SK-N-MC (cell line): ENCODE data around the gene ATXN10.

Experiments used
- DNase-seq: peaks from one replicate; pipeline ENCODE4 v3.0.0-alpha.2; 2011; ENCODE audit warnings: low read depth, low spot score
- H3K27ac ChIP-seq: fragments of 200-600 bp; sonication (generic); 2 replicates; pipeline ENCODE4 v1.5.1; 2016; ENCODE audit warnings: mixed run types
- H3K36me3 ChIP-seq: fragments of 200-600 bp; sonication (generic); 2 replicates; pipeline ENCODE4 v1.6.1; 2017; ENCODE audit warnings: antibody characterized with exemption, low read length, mixed read lengths; ENCODE audit not compliant: insufficient read depth
- H3K4me3 ChIP-seq: fragments of 200-600 bp; sonication (generic); 2 replicates; pipeline ENCODE4 v1.5.1; 2016
- H3K9ac ChIP-seq: fragments of 200-600 bp; sonication (generic); 2 replicates; pipeline ENCODE4 v1.8.0; 2017; ENCODE audit warnings: mixed run types, mixed read lengths; ENCODE audit not compliant: insufficient read length
- H3K9me3 ChIP-seq: fragments of 200-600 bp; sonication (generic); 2 replicates; pipeline ENCODE4 v1.6.1; 2017; ENCODE audit warnings: low read depth, mild to moderate bottlenecking, antibody characterized with exemption, low read length, moderate library complexity, mixed read lengths
- EZH2 ChIP-seq: fragments of 200-600 bp; sonication (generic); IDR thresholded peaks from one replicate; pipeline ENCODE4 v1.6.1; 2017; ENCODE audit warnings: antibody characterized with exemption
- FOXP2 ChIP-seq: optimal IDR thresholded peaks from 2 replicates; pipeline ENCODE3; 2011; ENCODE audit warnings: mild to moderate bottlenecking, moderate library complexity; ENCODE audit not compliant: insufficient read depth; ENCODE audit errors: extremely low read length, control extremely low read depth
- POLR2AphosphoS5 ChIP-seq: IDR thresholded peaks from 2 replicates; pipeline ENCODE4 v1.6.1; 2012; ENCODE audit warnings: mild to moderate bottlenecking, low read depth, low read length, borderline replicate concordance

Gene ATXN10

DNA sequence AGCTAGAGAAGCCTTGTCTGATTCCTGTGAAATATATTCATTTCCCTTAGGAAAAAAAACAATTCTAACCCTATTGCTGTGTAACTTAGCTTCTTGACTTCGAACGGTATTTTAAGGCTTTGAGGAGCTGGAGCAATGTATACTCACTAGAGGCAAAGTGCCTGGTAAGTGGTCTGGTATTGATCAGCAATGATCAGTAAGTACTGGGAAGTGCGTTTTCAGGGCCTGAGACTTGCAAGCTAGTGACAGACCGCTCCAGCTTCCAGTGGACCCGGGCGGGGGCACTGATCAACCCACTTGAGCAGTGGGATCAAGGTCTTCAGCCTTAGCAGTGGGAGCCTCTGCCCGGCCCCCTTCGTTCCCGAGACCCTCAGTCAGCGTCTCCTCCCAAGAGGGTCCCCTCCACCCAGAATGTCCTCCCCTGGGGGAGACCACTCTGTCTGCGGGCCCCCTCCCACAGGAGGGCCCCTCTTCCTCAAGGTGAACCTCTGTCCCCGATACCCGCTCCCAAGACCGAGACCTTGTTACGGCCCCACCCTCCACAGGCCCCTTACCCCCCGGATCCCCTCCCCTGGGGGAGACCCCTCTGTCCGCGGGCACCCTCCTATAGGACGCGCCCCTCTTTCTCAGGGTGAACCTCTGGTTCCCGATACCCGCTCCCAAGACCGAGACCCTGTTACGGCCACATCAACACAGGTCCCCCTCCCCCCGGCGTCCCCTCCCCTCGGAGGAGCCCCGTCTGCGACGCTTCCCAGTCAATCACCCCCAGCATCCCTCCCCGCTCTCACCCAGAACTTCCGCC lies 452 bp upstream of the ATXN10 start:
- peaks cover 10% of the 10 kb centered on the region; the same call in 1 of the 2 replicates for H3K36me3 ChIP-seq
- DNase-seq, result no peak
- peak overlapping the region; percentile 66 for H3K27ac ChIP-seq
- TF ChIP-seq FOXP2, result no peak
- no peak for TF ChIP-seq EZH2
- no peak for TF ChIP-seq POLR2AphosphoS5
- peak overlapping the region; percentile 44 for H3K9ac ChIP-seq
- no peaks in the 10 kb centered on the region for H3K9me3 ChIP-seq
- peak overlapping the region; percentile 90 for H3K4me3 ChIP-seq

DNA sequence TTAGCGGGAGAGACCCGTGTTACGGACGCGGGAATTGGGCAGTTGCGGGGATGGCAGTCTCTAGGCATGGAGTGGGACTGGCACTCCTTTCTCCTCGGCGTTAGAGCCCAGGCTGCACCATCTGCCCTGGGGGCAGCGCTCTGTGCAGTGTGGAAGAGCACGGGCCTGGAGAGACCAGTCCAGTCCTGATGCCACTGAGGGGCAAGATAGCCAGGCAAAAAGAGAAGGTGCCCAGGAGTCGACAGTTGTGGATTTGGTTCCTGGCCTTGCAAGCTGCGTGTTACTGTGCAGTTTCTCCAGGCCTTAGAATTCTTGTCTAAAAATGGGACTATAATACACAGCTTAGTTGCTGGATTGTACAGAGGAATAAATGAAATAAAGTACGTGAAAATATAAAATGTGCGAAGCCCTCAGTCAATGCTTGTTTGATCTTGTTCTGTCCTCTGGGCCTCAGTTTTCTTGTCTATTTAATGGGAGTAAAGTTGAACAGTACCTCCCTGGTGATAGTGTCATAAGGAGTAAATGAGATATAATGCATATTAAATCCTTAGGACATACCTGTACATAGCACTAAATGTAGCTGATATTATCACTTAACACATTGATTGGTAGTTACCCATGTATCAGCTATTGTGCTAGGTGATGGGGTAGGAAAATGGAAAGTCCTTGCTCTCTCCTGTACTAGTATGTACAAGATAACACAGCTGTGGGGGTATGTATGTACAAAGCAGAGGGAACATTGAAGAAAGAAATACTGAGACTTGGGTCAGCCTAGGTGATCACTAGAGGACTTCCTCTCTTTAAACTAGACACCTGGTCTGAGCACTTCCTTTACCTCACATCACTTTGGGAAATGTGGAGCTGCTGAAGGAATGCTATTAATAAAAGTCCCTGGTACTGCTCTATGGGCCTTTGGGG lies 1.2 kb downstream of the ATXN10 start:
- Histone ChIP-seq H3K27ac (peak overlapping the region; percentile 86), H3K4me3 (peak overlapping the region; percentile 90), H3K9me3 (no peaks in the 10 kb centered on the region), H3K36me3 (peaks cover 12% of the 10 kb centered on the region; the same call in 1 of the 2 replicates), H3K9ac (peak overlapping the region; percentile 95)
- TF ChIP-seq EZH2 (no peak), POLR2AphosphoS5 (no peak), FOXP2 (no peak)
- no peak for DNase-seq

DNA sequence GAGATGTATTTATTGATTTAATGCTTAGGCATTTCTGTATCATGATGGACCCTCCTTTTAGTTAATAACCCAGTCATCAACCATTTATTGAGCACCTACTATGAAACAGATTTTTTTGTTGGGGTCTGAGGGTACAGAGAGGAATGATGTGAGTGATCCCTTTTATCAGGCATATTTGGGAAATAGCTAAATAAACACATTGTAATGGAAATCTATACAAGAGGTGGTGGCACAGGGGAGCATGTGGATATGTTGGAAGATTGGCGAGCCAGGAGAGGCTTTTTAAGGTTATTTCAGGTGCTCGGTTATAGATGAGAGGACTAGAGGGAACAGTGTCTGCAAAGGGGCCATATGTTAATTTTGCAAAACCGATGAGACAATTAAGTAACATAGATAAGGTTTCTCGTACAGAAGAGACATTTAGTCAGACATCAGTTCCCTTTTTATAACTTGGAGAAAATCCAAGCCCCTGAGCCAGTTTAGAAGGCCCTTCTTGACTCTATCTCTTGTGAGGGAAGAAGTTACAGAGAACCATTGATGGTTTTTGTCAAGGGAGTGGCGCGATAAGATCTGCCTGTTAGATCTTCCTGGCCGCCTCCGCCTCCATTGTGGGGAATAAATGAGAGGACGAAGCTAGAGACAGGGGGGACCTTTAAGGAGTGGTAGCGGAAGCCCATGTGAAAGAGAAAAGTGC lies 2.0 kb downstream of the ATXN10 start:
- Histone ChIP-seq H3K36me3 (peaks cover 12% of the 10 kb centered on the region; the same call in 1 of the 2 replicates), H3K27ac (no peak overlapping the region), H3K4me3 (peak overlapping the region; percentile 90), H3K9me3 (no peaks in the 10 kb centered on the region), H3K9ac (peak overlapping the region; percentile 95)
- no peak for DNase-seq
- no peak for TF ChIP-seq EZH2
- no peak for TF ChIP-seq POLR2AphosphoS5
- no peak for TF ChIP-seq FOXP2

DNA sequence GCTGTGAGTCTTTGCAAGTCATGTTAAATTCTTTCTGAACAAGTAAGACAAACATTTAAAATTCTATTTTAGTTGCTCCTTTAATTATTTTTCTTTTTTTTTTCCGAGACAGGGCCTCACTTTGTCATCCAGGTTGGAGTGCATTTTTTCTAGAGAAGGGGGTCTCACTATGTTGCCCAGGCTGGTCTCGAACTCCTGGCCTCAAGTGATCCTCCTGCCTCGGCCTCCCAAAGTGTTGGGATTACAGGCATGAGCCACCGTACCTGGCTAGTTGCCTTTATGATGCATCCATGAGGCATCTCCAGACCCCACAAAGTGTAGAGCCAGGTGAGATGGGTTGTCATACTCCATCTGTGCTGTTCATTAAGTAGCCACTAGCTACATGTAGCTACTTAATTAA lies 4.4 kb downstream of the ATXN10 start:
- DNase-seq, result no peak
- Histone ChIP-seq H3K36me3 (peaks cover 12% of the 10 kb centered on the region; the same call in 1 of the 2 replicates), H3K27ac (no peak overlapping the region), H3K9me3 (no peaks in the 10 kb centered on the region), H3K4me3 (no peak overlapping the region), H3K9ac (no peak overlapping the region)
- TF ChIP-seq EZH2, result no peak
- no peak for TF ChIP-seq POLR2AphosphoS5
- no peak for TF ChIP-seq FOXP2

DNA sequence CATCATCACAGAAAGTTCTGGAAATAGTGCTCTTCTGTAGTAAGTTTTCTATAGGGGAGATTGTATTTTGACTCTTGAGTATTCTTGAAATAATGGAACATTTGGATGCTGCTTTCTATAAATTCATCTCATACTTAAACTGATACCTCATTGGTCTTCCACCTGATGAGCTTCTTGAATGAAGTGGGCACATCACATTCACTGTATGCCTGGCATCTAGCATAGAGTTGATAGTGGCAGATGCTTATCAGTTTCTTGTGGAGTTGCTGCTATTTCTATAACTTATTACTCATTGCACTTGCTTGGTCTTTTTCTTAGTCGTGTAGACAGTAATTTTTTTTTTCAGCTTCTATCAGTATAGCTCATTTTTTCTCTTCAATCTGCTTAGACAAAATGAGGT lies 5.4 kb downstream of the ATXN10 start:
- H3K4me3 ChIP-seq, result no peak overlapping the region
- H3K9me3 ChIP-seq, result no peaks in the 10 kb centered on the region
- no peak overlapping the region for H3K27ac ChIP-seq
- peaks cover 12% of the 10 kb centered on the region; the same call in 1 of the 2 replicates for H3K36me3 ChIP-seq
- no peak overlapping the region for H3K9ac ChIP-seq
- no peak for DNase-seq
- TF ChIP-seq FOXP2 (no peak), POLR2AphosphoS5 (no peak), EZH2 (no peak)

DNA sequence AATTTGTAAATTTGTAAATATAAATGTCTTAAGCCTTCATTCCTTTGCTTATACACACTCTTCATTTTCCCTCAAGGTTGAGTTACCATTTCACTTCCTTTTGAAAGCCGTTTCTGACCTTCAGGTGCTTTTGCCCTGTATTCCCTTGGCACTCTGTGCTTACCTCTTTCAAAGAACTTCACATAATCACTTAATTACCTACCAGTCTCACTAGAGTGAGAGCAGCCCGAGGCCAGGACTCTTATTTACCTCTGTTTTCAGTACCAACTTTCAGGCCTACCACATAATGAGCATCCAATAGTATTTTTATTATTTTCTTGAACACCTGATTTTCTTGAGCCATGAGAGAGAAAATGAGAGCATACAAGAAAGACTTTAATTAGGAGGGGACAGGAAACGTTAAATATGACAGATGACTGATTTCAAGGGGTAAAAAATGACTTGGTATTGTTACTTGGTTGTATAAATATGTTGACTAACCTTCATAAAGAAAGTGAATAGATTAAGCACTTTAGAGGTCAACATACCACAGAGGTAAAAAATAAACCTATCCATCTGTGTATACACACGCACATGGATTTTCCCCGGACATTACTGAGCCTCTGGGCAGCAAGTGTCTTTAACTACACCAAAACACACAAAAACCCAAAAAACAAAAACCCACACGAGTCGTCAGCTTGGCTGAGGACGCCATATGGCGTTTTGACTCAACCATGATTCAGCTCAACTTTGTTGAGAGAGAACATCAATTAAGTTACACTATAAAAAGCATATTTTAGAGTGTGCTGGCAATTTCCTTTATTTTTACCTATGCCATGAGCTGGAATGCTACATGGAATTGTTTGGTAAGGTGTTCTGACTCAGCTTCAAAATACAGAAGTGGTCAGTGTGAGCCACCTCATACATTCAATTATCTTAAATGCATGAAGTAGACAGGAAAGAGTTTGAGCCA lies 7.6 kb downstream of the ATXN10 start:
- TF ChIP-seq FOXP2 (no peak), EZH2 (no peak), POLR2AphosphoS5 (no peak)
- no peak overlapping the region for H3K9ac ChIP-seq
- H3K36me3 ChIP-seq, result peaks cover 12% of the 10 kb centered on the region; the same call in 1 of the 2 replicates
- DNase-seq, result no peak
- no peaks in the 10 kb centered on the region for H3K9me3 ChIP-seq
- no peak overlapping the region for H3K27ac ChIP-seq
- H3K4me3 ChIP-seq, result no peak overlapping the region
